ENCODE measurements around the gene PRSS12. TPM values are rescaled to one million over a fixed set of nuclear protein-coding genes. Genes with fewer than 3 reads are reported as not detected.

Gene PRSS12
- total RNA-seq, 4 donors from 2014 or later: 0.19 to 0.44 (median 0.28) TPM

DNA sequence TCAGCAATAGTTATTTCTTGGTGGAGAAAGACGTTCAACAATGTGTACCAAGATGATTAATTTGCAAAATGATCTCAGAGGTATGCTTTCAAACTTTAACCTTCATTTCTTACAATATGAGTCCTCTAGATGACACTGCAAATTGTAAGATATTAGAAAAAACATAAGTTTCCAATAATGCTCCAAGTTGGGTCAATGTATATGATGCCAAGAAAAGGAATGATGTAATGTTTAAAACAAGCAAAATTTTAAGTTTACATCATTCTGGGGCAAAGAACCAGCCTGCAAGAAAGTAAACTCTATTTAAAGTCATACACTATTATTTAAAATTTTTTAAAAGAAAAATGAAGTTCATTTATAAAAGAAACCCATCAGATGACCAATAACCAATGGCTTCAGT is 56.1 kb downstream of the PRSS12 start:
- no peak for ATAC-seq (ENCODE audit: low FRiP score)
- DNase-seq (ENCODE audit: low spot score): no peak
- TF ChIP-seq, protein P1, sequence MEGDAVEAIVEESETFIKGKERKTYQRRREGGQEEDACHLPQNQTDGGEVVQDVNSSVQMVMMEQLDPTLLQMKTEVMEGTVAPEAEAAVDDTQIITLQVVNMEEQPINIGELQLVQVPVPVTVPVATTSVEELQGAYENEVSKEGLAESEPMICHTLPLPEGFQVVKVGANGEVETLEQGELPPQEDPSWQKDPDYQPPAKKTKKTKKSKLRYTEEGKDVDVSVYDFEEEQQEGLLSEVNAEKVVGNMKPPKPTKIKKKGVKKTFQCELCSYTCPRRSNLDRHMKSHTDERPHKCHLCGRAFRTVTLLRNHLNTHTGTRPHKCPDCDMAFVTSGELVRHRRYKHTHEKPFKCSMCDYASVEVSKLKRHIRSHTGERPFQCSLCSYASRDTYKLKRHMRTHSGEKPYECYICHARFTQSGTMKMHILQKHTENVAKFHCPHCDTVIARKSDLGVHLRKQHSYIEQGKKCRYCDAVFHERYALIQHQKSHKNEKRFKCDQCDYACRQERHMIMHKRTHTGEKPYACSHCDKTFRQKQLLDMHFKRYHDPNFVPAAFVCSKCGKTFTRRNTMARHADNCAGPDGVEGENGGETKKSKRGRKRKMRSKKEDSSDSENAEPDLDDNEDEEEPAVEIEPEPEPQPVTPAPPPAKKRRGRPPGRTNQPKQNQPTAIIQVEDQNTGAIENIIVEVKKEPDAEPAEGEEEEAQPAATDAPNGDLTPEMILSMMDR (IDR thresholded peaks at IDR 0.05): no peak

DNA sequence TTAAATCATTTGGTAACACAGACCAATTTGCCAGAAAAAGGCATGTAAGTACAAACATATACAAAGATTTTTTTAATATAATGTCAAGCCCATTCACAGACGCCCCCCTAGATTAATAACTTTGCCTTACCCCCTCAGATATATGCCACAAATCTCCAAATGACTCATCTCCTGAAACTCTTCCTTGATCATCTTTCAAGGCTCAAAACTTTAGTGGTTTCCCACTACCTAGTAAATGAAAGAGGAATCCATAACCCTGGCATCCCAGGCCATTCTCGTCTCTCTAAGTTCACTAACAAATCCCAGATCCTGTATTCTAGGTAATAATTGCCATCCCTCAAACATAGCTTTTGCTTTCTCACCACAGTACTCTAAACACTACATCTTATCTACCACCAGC is 61.9 kb downstream of the PRSS12 start:
- DNase-seq (ENCODE audit: low spot score) (no peak), ATAC-seq (ENCODE audit: low FRiP score) (no peak)
- TF ChIP-seq, protein P1 (IDR thresholded peaks at IDR 0.05): no peak

DNA sequence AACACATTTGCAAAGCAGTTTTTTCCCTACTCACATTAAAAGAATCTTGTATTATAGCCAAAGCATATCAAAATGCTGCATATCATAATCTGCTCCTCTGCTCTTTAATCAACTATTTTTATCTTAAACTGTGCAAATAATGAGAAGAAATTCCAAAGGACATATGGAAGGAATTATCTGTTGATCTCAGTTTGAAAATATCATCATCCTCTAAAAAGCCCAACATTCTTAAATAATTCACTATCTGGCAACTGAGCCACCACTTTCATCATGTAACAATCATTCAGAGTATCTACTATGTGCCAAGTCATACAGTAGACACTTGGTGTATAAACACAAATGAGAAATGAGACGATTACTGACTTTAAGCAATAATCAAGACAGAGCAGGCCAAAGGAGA is 63.0 kb downstream of the PRSS12 start:
- no peak for ATAC-seq (ENCODE audit: low FRiP score)
- TF ChIP-seq, protein P1 (IDR thresholded peaks at IDR 0.05): no peak

DNA sequence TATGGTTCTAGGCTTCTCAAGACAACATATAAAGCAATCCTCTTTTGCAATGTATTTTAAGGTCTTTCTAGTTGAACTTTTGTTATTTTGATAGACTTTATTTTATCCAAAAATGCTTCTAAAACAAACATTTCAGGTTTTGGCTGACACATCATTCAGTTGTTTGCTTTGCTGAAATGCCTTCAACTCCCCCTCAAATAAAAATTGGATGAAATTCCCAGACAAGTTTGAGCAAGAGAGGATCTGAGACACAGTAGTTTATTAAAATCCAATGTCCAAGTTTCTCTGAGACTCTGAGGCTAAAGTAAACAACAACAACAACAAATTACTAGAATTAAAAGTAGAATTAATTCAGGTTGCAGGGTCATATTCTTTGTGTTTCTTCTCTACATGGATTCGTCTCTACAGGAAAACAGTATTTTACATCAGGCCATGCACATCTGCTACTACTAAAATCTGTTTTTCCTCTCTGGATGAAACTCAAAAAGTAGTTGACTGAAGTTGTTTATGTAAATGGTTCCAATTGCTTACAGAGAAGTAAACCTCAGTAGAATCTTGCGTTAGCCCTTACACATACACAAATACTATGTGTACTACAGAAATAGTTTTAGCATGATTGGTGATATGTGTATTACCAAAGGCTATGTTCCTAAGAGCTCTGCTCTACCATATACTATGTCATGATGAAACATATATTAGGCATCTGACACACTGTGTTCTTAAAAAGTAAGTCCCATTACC is 64.9 kb downstream of the PRSS12 start:
- no peak for DNase-seq (ENCODE audit: low spot score)

More for the DNA sequence above, 63.0 kb downstream of the PRSS12 start:
- no peak for DNase-seq (ENCODE audit: low spot score)

DNA sequence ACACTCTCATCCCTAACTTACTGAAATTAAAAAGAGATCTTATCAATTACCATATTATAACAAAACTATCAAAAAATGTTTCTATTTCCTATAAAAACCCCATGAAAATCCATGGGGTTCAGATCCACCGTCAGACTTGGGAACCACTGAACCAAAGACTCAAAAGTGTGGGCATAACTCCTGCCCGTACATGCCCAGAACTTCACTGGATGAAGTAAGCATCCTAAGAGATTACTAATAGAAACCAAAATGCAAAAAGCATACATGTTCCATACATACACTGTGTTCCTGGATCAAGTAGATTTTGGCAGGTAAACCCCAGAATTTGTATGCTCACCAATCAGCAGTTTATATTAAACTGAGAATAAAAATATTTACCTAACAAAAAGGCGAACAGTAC is 66.1 kb downstream of the PRSS12 start:
- ATAC-seq (ENCODE audit: low FRiP score) (no peak), DNase-seq (ENCODE audit: low spot score) (no peak)
- TF ChIP-seq, protein P1 (IDR thresholded peaks at IDR 0.05): no peak

More for the DNA sequence above, 64.9 kb downstream of the PRSS12 start:
- TF ChIP-seq, protein P1 (IDR thresholded peaks at IDR 0.05): no peak
- ATAC-seq (ENCODE audit: low FRiP score): no peak

DNA sequence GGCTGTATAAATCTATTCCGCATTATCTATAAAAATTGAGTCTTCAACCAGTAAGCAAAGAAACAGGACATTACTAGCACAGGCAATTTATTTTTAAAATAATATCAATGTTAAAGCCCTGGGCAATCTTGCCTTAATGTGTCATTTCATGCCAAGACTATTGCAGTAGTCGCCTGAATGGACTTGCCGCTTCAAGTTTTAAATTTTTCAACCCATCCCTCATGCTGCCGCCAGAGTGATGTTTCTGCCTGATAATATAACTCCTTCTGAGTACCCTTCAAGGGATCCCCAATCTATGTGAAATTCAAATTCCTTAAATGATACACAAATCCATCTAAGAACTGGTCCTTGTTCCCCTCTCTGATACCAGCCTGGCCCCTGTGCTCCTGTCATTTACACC is 66.9 kb downstream of the PRSS12 start:
- ATAC-seq (ENCODE audit: low FRiP score) (no peak), DNase-seq (ENCODE audit: low spot score) (no peak)
- TF ChIP-seq, protein P1 (IDR thresholded peaks at IDR 0.05): no peak

DNA sequence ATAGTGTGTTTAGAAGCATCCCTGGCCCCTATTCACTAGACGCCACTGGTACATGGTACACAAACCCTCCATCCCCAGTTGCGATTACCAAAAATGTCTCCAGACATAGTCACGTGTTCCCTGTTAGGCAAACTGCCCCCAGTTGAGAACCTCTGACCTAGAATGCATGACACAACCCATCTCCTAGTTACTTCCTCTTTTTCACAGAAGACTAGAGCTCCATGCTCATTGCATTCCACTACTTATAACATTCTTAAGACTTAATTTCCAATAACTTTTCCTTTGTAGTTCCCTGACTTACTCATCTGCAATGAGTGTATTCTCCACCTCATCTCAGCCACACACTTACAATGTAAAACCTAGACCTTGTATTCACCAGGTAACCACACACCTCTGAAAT is 68.6 kb downstream of the PRSS12 start:
- TF ChIP-seq, protein P1 (IDR thresholded peaks at IDR 0.05): no peak
- DNase-seq (ENCODE audit: low spot score): no peak
- no peak for ATAC-seq (ENCODE audit: low FRiP score)
